Psoas muscle (tissue), 8 donors: Measurements from ENCODE around the gene EDRF1. TPM values are rescaled to one million over a fixed set of nuclear protein-coding genes. Genes with fewer than 3 reads are reported as not detected.

ENCODE experiments used
- ATAC-seq, 4 donors: fragments of 200-7000 bp; cut with Tn5 transposase; one replicate each; pipeline ENCODE4 v1.9.1; 2020; ENCODE audit warnings: moderate library complexity in 3 of 4, mild to moderate bottlenecking in 2 of 4
- DNase-seq, 2 donors: peaks; one replicate each; pipeline ENCODE4 v3.0.0-alpha.2; 2020
- H3K27ac ChIP-seq: fragments of 200-600 bp; one replicate; pipeline ENCODE4 v1.8.0; 2022
- H3K27me3 ChIP-seq, 3 donors: fragments of 200-600 bp in 1 of 3; one replicate each; pipeline versions ENCODE4 v1.6.1 to v1.8.0; 2013 to 2022; ENCODE audit warnings: low read length in 2 of 3, mild to moderate bottlenecking in 2 of 3, moderate library complexity in 1 of 3; ENCODE audit not compliant: insufficient read depth in 3 of 3
- H3K36me3 ChIP-seq, 2 donors: fragments of 200-600 bp in 1 of 2; one replicate each; pipeline versions ENCODE4 v1.6.1 to v1.8.0; 2013 to 2022; ENCODE audit warnings: low read depth in 1 of 2, mild to moderate bottlenecking in 1 of 2, moderate library complexity in 1 of 2; ENCODE audit not compliant: insufficient read depth in 1 of 2
- H3K4me1 ChIP-seq: fragments of 200-600 bp; one replicate; pipeline ENCODE4 v1.8.0; 2022
- H3K4me3 ChIP-seq: fragments of 200-600 bp; one replicate; pipeline ENCODE4 v1.8.0; 2022; ENCODE audit warnings: mild to moderate bottlenecking
- H3K9me3 ChIP-seq: fragments of 200-600 bp; one replicate; pipeline ENCODE4 v1.8.0; 2022
- CTCF ChIP-seq: fragments of 200-600 bp; IDR thresholded peaks from one replicate; pipeline ENCODE4 v1.8.0; 2022; ENCODE audit warnings: antibody characterized with exemption
- WGBS, 3 donors: extraction: QIAGEN DNeasy Blood & Tissue Kit; methylation state at CpG; one replicate each; pipeline versions ENCODE4 v1.1.6 to v1.1.7; 2013; 5-methylcytosine and 5-hydroxymethylcytosine counted together
- intact Hi-C, 2 donors: fragments of 100-400 bp; cut with DNase I; formaldehyde crosslinking; loops; one replicate each; pipeline versions ENCODE4 v1.11.0 to v1.14.2; 2022
- long read RNA-seq, 2 donors: library from polyadenylated mRNA; unstranded; transcript quantifications; one replicate each; pipeline ENCODE4 v2.0.0, GENCODE V29; 2021
- polyA plus RNA-seq, 3 donors: library from polyadenylated mRNA; stranded (reverse); fragments of 200-250 nt; gene quantifications; one replicate each; pipeline ENCODE4 v1.2.3, GENCODE V29; 2013
- total RNA-seq, 4 donors: library from RNA; stranded (reverse); fragmentation: NEBNext Ultra II Directional in 2 of 4; extraction: Animal tissue kit (Norgen Biotek cat#: 25700) in 2 of 4; gene quantifications; one replicate each; pipeline versions ENCODE4 v1.2.1 to v1.2.4, GENCODE V29; 2021 to 2023
- donor health status: healthy with polysubstance abuse.
- donor health status: DM: no; HTN: no; CAD: no; lungs with moderate emphysema.
- donor health status: Bipolar disorder and iron deficiency.
- donor health status: healthy.
- donor health status: DM: yes; HTN: yes; CAD: no.
- donor health status: DM: no; HTN: no; CAD: no.
- donor health status: DM: no; HTN: no; CAD: no.
- donor health status: DM: yes; HTN: yes; CAD: no.

Gene EDRF1, protein sequence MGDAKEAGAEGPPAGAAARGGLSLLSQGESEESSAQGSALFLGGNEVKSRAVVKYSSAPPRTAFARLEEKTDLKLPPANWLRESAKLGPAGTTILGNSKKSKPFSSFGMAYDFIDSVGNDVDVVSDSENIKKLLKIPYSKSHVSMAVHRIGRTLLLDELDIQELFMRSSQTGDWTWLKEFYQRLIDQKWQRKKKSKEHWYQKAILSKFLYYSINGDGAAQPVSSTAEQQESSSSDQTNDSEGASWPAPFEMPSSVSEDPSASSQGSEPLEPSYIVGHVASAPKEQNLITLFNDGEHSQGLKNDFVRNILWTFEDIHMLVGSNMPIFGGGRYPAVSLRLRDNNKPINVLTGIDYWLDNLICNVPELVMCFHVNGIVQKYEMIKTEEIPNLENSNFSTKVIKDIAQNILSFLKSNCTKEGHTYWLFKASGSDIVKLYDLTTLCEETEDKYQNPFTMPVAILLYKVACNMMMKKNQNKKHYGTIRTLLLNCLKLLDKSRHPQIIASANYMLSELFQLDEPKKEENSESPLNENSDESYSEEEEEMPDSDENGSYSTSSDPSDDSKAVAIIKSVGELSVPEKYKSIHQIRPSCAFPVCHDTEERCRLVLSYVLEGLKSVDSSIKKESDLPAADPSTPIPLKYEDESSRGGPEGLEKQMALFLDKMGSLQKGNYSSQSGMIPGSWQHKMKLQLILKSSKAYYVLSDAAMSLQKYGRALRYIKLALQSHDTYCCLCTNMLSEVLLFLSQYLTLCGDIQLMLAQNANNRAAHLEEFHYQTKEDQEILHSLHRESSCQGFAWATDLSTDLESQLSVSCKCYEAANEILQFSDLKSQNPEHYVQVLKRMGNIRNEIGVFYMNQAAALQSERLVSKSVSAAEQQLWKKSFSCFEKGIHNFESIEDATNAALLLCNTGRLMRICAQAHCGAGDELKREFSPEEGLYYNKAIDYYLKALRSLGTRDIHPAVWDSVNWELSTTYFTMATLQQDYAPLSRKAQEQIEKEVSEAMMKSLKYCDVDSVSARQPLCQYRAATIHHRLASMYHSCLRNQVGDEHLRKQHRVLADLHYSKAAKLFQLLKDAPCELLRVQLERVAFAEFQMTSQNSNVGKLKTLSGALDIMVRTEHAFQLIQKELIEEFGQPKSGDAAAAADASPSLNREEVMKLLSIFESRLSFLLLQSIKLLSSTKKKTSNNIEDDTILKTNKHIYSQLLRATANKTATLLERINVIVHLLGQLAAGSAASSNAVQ
- total RNA-seq, result 10 to 100 TPM in 2 of 4 donors, 1 to 10 TPM in 2; 7.6 to 13.8 (median 10.6) TPM
- 10 to 100 TPM; 10.7 to 17.7 (median 12.5) TPM for polyA plus RNA-seq
- long read RNA-seq, donor 1, full-length matches to known transcripts, result 3 of 4 reads
- long read RNA-seq, donor 1, partial matches to known transcripts, result 1 of 4 reads
- long read RNA-seq, donor 1, other reads (novel, unspliced or antisense), result 0 of 4 reads
- long read RNA-seq, donor 2, full-length matches to known transcripts, result 13 of 25 reads
- long read RNA-seq, donor 2, partial matches to known transcripts, result 6 of 25 reads
- long read RNA-seq, donor 2, other reads (novel, unspliced or antisense), result 6 of 25 reads

DNA sequence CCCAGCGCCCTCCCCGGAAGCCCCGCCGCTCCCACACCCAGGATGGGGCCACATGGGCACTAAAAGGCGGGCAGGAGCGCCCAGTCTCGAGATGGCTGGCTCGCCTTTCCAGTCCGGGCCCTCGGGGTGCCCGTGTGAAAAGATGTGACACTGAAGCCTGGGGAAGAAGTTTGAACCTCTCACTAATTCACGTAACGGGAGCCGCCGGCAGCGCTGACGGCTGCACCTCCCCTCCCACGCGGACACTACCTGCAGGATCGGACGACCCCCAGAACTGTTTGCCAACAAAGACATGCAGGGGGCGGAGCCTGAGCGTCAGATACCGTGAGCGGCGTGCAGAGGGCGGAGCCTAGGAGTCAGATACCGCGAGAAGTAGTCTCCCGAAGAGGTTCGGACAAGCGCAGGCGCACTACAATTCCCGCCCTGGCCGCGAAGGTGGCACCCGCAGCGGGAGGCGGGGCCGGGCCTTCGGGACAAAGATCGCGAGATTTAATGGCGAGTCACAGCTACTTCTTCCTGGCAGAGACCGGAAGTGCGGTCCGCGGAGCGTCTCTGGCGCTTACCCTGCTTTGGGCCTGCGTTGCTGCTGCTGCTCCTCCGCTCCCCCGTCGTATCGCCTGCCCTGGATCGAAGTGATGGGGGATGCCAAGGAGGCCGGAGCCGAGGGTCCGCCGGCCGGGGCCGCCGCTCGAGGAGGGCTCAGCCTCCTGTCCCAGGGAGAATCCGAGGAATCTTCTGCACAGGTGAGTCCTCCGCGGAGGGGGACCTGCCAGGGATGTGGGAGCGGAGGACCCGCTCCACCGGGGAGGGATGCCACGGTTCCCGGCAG, at the start of gene EDRF1:
TSS of gene EDRF1 (plus strand) at position 537 of the 829 bp plus-strand sequence. CDS start at position 636, 99 bp downstream.
- TF ChIP-seq CTCF, result no peak
- peak within 1 kb of the TSS; percentile 85 for H3K27ac ChIP-seq
- H3K27me3 ChIP-seq, result no peaks in the 10 kb centered on the region
- 0 to 1% (median 0%) methylated on average over 68 to 72 of the region's 72 CpGs for WGBS, 3 donors
- H3K9me3 ChIP-seq, result peaks cover 7% of the 10 kb centered on the region
- intact Hi-C loops, result loop anchor here in 1 of 2 donors (5.0 kb wide), 2 partner anchors 103 to 557 kb away; partner anchors contain the start of genes BCCIP, CTBP2 and UROS
- peak; percentile 100 for ATAC-seq
- peaks cover 11% of the 10 kb centered on the region for H3K4me1 ChIP-seq
- H3K36me3 ChIP-seq, result peaks cover 5 to 37% of the 10 kb centered on the region in 2 donors
- H3K4me3 ChIP-seq, result peak within 1 kb of the TSS; percentile 92
- peak; percentile 99 to 100 for DNase-seq

DNA sequence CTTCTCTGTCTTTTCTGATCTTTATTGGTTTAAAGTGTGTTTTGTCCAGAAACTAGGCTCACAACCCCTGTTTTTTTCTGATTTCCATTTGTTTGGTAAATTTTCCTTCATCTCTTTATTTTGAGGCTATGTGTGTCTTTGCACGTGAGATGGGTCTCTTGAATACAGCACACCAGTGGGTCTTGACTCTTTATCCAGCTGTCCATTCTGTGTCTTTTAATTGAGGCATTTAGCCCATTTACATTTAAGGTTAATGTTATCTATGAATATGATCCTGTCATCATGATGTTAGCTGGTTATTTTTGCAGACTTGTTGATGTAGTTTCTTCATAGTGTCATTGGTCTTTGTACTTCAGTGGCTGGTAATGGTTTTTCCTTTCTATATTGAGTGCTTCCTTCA, 46.6 kb upstream of the EDRF1 start:
- no peaks in the 10 kb centered on the region for H3K36me3 ChIP-seq
- peaks cover 0 to 5% (median 4%) of the 10 kb centered on the region in 3 donors for H3K27me3 ChIP-seq
- no peak for DNase-seq
- no peak for TF ChIP-seq CTCF
- peaks cover 11% of the 10 kb centered on the region for H3K9me3 ChIP-seq
- no peak overlapping the region for H3K27ac ChIP-seq
- 67 to 88% (median 71%) methylated on average over 1 of the region's 1 CpG for WGBS, 3 donors
- ATAC-seq, result no peak
- intact Hi-C loops, result no loop called here
- no peak overlapping the region for H3K4me3 ChIP-seq
- H3K4me1 ChIP-seq, result no peaks in the 10 kb centered on the region

DNA sequence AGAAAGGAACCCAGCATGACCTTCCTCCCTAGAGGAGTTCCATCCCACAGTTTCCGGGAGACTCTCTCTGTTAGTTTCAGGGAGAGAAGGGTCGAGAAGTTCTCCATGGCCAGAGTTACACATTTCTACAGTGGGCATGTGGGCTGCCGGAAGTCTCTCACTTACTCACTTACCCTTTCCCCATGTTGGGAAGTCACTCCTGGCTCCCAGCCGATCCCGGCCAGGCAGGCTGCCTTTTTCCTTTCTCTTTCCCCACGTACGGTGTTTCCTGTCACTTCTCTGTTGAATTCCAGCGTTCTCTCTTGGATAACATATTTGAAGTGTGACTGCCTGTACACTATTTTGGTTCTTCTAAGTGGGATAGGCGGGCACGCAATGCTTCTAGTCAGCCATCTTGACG, 40.1 kb upstream of the EDRF1 start:
- intact Hi-C loops, result no loop called here
- no peak for ATAC-seq
- H3K27me3 ChIP-seq, result peaks cover 0 to 13% (median 9%) of the 10 kb centered on the region in 3 donors
- TF ChIP-seq CTCF, result no peak
- DNase-seq, result no peak
- no peak overlapping the region for H3K4me3 ChIP-seq
- H3K36me3 ChIP-seq, result no peaks in the 10 kb centered on the region
- no peaks in the 10 kb centered on the region for H3K4me1 ChIP-seq
- no peak overlapping the region for H3K27ac ChIP-seq
- peaks cover 13% of the 10 kb centered on the region for H3K9me3 ChIP-seq
- 50 to 66% (median 63%) methylated on average over 11 of the region's 11 CpGs for WGBS, 3 donors
